Endodermal cell (in vitro differentiated cells): ENCODE measurements around the gene NRL. TPM values are rescaled to one million over a fixed set of nuclear protein-coding genes. Genes with fewer than 3 reads are reported as not detected.
"Not testable (repeated sequence)": the region's sequence is repeated elsewhere in the genome, so short reads cannot be mapped to it uniquely, and the experiment has no call there.

Experiments
- DNase-seq: peaks from one replicate; pipeline ENCODE4 v3.0.0-alpha.2; 2017
- H3K27ac ChIP-seq: 2 replicates; pipeline ENCODE4 v1.5.1; 2013; ENCODE audit warnings: mild to moderate bottlenecking, low read depth, low read length, moderate library complexity
- H3K27me3 ChIP-seq: 2 replicates; pipeline ENCODE4 v1.6.1; 2013; ENCODE audit warnings: mild to moderate bottlenecking, low read length, moderate library complexity; ENCODE audit not compliant: insufficient read depth, control insufficient read depth, poor library complexity, severe bottlenecking
- H3K36me3 ChIP-seq: 2 replicates; pipeline ENCODE4 v1.7.0; 2013; ENCODE audit warnings: mild to moderate bottlenecking, low read length, moderate library complexity; ENCODE audit not compliant: control insufficient read depth, insufficient read depth
- H3K4me1 ChIP-seq: one replicate; pipeline ENCODE4 v1.7.0; 2013; ENCODE audit warnings: low read length; ENCODE audit not compliant: control insufficient read depth, insufficient read depth
- H3K4me3 ChIP-seq: 2 replicates; pipeline ENCODE4 v1.5.1; 2013; ENCODE audit warnings: mild to moderate bottlenecking, low read length, moderate library complexity
- H3K9ac ChIP-seq: 2 replicates; pipeline ENCODE4 v1.6.1; 2013; ENCODE audit warnings: mild to moderate bottlenecking, low read length, moderate library complexity; ENCODE audit not compliant: poor library complexity, severe bottlenecking; ENCODE audit errors: extremely low read depth
- H3K9me3 ChIP-seq: 2 replicates; pipeline ENCODE4 v1.6.1; 2013; ENCODE audit warnings: mild to moderate bottlenecking, low read length, moderate library complexity; ENCODE audit not compliant: control insufficient read depth
- H3K27ac Mint-ChIP-seq: 2 replicates; pipeline ENCODE4 v1.8.0; 2020; ENCODE audit warnings: mixed read lengths
- H3K27me3 Mint-ChIP-seq: 2 replicates; pipeline ENCODE4 v1.8.0; 2021; ENCODE audit warnings: mild to moderate bottlenecking, mixed read lengths; ENCODE audit not compliant: insufficient read depth
- H3K36me3 Mint-ChIP-seq: 2 replicates; pipeline ENCODE4 v1.8.0; 2020; ENCODE audit warnings: low read depth, mixed read lengths
- H3K4me1 Mint-ChIP-seq: 2 replicates; pipeline ENCODE4 v1.8.0; 2020; ENCODE audit warnings: mixed read lengths
- H3K4me3 Mint-ChIP-seq: 2 replicates; pipeline ENCODE4 v1.8.0; 2020; ENCODE audit warnings: mild to moderate bottlenecking, moderate library complexity, mixed read lengths
- H3K9me3 Mint-ChIP-seq: 2 replicates; pipeline ENCODE4 v1.8.0; 2020; ENCODE audit warnings: mild to moderate bottlenecking, mixed read lengths
- CTCF ChIP-seq: fragments of 200-600 bp; sonication (generic); conservative IDR thresholded peaks from 2 replicates; pipeline ENCODE4 v1.5.0; 2021; ENCODE audit warnings: antibody characterized with exemption, mild to moderate bottlenecking
- WGBS, 2 experiments: methylation state at CpG; one replicate each; pipeline versions ENCODE4 v1.1.5 to v1.1.7; 2013; ENCODE audit warnings: missing lambda C conversion rate in 2 of 2, mixed read lengths in 1 of 2; ENCODE audit not compliant: insufficient coverage in 1 of 2, insufficient read length in 1 of 2; 5-methylcytosine and 5-hydroxymethylcytosine counted together
- total RNA-seq, 2 donors: library from RNA; stranded (reverse); fragmentation: NEBNext Ultra II Directional in 1 of 2; extraction: Animal tissue kit (Norgen Biotek cat#: 25700) in 1 of 2; gene quantifications; 2 replicates in 1 of 2; 3 replicates in 1 of 2; pipeline ENCODE4 v1.2.1, GENCODE V29; 2021

NRL gene
- total RNA-seq, 2 donors from 2014 or later = 1.9 TPM

- H3K27me3 ChIP-seq = no peaks in the 10 kb centered on the region
- Mint-ChIP-seq H3K9me3 (peaks cover 11% of the 10 kb centered on the region), H3K36me3 (peaks cover 7% of the 10 kb centered on the region), H3K4me1 (peaks cover 3% of the 10 kb centered on the region), H3K4me3 (no peak overlapping the region), H3K27me3 (no peaks in the 10 kb centered on the region), H3K27ac (no peak overlapping the region)
- H3K9me3 ChIP-seq = peaks cover 5% of the 10 kb centered on the region
- H3K9ac ChIP-seq = no peak overlapping the region
- no peaks in the 10 kb centered on the region for H3K4me1 ChIP-seq
- WGBS, 2 experiments = 94 to 97% methylated on average over 5 to 9 of the region's 9 CpGs
- no peak overlapping the region for H3K27ac ChIP-seq
- no peaks in the 10 kb centered on the region for H3K36me3 ChIP-seq
- TF ChIP-seq CTCF = no peak
- H3K4me3 ChIP-seq = no peak overlapping the region
- DNase-seq = no peak
Measured at GRCh38 chr14:24110060-24110459, 4.7 kb downstream of the NRL start.

GRCh38 chr14:24108336-24108874 lies 6.3 kb downstream of the NRL start:
- TF ChIP-seq CTCF = no peak
- Mint-ChIP-seq H3K4me3 (no peak overlapping the region), H3K36me3 (peaks cover 20% of the 10 kb centered on the region)

DNA sequence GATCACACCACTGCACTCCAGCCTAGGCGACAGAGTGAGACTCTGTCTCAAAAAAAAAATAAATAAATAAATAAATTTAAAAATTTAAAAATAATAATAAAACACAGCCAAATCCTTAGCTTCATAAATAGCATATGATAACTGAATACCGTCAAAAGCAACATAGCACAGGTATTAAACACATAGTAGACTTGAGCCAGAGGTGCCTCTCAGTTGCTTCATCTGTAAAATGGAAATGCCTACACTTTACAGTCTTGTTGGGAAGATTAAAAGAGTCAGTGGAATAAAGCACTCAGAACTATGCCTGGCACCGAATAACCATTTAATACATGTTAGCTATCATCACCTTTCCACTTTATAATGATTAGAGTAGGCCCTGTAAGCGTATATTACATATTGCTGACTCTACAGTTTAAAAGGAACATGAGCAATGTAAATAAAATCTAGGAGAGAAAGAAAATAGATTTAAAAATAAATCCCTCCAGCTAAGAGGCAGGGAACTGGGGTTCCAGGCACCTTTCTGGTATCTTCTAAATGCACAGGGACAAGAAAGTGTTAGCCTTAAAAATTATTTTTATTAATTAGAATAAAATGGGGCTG lies 8.0 kb downstream of the NRL start:
- TF ChIP-seq CTCF = no peak
- WGBS, 2 experiments = 96% methylated on average over 3 of the region's 4 CpGs; no CpG with 5 or more reads in 1 of the 2 experiments
- H3K4me3 ChIP-seq = no peak overlapping the region
- no peak overlapping the region for H3K27ac Mint-ChIP-seq
- H3K9me3 ChIP-seq = peaks cover 24% of the 10 kb centered on the region
- H3K27me3 ChIP-seq = no peaks in the 10 kb centered on the region
- no peaks in the 10 kb centered on the region for H3K27me3 Mint-ChIP-seq
- peaks cover 34% of the 10 kb centered on the region for H3K36me3 Mint-ChIP-seq
- H3K9me3 Mint-ChIP-seq = peaks cover 30% of the 10 kb centered on the region
- H3K36me3 ChIP-seq = peaks cover 8% of the 10 kb centered on the region
- H3K4me1 ChIP-seq = no peaks in the 10 kb centered on the region
- no peak for DNase-seq
- H3K9ac ChIP-seq = no peak overlapping the region
- peaks cover 3% of the 10 kb centered on the region for H3K4me1 Mint-ChIP-seq
- no peak overlapping the region for H3K4me3 Mint-ChIP-seq
- no peak overlapping the region for H3K27ac ChIP-seq

More at GRCh38 chr14:24108336-24108874, 6.3 kb downstream of the NRL start:
- no peaks in the 10 kb centered on the region for H3K27me3 Mint-ChIP-seq
- WGBS, 2 experiments = 46 to 52% methylated on average over 3 to 5 of the region's 5 CpGs
- Histone ChIP-seq H3K4me3 (no peak overlapping the region), H3K27ac (no peak overlapping the region), H3K36me3 (peaks cover 8% of the 10 kb centered on the region), H3K4me1 (no peaks in the 10 kb centered on the region), H3K9me3 (peaks cover 21% of the 10 kb centered on the region), H3K9ac (no peak overlapping the region), H3K27me3 (no peaks in the 10 kb centered on the region)
- no peak for DNase-seq
- H3K9me3 Mint-ChIP-seq = peaks cover 25% of the 10 kb centered on the region
- peaks cover 3% of the 10 kb centered on the region for H3K4me1 Mint-ChIP-seq
- no peak overlapping the region for H3K27ac Mint-ChIP-seq

DNA sequence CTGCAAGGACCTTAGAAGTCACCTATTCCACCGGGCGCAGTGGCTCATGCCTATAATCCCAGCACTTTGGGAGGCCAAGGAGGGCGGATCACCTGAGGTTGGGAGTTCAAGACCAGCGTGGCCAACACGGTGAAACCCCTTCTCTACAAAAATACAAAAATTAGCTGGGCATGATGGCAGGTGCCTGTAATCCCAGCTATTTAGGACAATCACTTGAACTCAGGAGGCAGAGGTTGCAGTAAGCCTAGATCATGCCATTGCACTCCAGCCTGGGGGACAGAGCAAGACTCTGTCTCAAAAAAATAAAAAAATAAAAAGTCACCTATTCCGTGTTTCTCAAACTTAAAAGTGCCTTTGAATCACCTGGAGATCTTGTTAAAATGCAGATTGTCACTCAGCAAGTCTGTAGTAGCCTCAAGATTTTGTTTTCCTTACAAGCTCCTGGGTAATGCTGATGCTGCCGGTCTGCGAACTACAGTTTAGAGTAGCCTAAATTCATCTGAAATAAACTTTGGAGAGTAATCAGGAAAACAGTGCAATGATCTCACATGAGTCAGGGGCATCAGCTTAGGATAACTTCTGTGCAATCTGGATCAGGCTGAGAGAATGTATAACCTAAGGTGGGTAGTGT lies 9.0 kb downstream of the NRL start:
- H3K27ac Mint-ChIP-seq, H3K9ac ChIP-seq, H3K4me1 Mint-ChIP-seq, H3K27me3 Mint-ChIP-seq, H3K4me3 ChIP-seq, H3K27ac ChIP-seq, H3K4me1 ChIP-seq, H3K36me3 ChIP-seq, H3K27me3 ChIP-seq, H3K4me3 Mint-ChIP-seq, DNase-seq: not testable (repeated sequence)
- Mint-ChIP-seq H3K36me3 (peaks cover 37% of the 10 kb centered on the region), H3K9me3 (peaks cover 30% of the 10 kb centered on the region)
- H3K9me3 ChIP-seq = peaks cover 24% of the 10 kb centered on the region
- 83 to 90% methylated on average over 8 of the region's 8 CpGs for WGBS, 2 experiments
